HG02759 (cell line): ENCODE results near the gene PEX13.
"Not testable (repeated sequence)": the region's sequence is repeated elsewhere in the genome, so short reads cannot be mapped to it uniquely, and the experiment has no call there.

ENCODE experiments used
- ATAC-seq: cut with Tn5 transposase; IDR thresholded peaks from one replicate; pipeline ENCODE4 v1.9.1; 2021; ENCODE audit warnings: mild to moderate bottlenecking, moderate library complexity; ENCODE audit not compliant: unreplicated experiment

Gene PEX13

DNA sequence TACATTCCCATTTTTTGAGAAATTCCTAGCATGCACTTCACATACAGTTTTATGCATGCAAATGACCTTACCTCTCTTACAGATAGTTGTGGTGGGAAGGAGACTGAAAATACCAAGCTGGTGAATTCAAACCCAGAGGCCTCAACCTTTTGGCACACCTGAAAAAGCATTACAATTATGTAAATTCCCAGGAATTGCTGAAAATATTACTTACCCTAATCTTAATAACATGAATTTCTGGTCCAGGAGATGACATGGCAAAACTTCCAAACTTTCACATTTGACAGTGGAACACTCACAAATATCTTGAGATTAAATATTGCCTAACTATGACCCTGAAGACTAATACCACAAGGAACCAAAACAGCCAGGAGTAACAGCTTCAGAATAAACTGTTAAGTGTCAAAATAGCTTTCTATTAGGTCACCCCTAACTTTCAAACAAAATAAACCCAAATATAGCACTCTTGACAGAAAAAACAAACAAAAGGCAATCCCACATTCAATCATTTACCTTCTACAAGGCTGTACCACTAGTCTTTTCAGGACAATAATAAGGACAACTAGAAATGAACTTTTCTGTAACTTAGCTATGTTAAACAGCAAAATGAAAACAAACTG is 10.9 kb upstream of the PEX13 start:
- no peak for ATAC-seq

DNA sequence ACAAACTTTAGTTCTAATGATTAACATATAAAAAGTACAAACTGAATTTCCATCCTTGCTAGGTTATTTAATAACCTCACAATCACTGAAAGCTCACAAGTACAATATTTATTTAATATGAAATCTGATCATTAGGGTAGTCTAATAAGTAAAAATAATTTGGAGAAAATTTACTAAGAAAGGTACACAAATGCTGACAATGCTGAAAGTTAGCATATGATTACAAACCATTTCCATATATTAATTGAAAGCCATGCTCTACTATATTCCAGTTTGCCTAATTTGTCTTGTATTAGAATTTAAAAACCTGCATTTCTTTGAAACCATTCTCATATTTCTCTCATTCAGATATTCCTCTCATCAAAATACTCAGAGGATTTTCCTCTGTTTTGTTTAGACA is 8.2 kb upstream of the PEX13 start:
- ATAC-seq: no peak

DNA sequence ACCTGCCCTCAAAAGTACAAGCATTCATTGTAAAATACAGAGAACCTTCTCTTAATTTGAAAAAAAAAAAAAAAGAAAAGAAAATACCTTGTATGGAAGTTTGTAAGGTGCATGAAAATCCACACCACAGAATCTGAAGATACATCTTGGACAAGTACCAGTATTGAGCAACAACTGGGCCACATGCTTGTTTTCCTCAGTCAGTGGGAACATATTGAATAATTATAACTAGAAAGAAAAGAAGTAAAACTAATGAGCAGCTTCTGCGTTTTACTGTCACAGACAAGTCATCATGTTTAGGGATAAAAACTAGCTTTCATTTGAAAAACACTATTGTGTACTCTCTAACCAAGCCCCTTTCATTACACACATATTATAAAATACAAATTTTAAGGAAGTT is 5.8 kb upstream of the PEX13 start:
- ATAC-seq: no peak

DNA sequence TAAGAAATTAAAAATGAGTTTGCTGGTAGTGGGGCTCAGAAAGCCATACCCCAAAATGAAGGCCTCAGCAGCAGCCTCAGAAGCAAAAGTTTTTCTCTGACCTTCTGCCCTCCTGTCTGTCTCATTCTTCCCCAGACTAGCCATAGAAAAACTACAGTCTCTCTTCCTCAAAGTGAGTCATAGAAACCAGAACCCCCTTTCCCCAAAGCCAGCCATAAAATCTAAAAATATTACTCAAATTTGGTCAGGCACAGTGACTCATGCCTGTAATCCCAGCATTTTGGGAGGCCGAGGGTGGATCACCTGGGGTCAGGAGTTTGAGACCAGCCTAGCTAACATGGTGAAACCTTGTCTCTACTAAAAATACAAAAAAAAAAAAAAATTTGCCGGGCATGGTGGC is 5.2 kb upstream of the PEX13 start:
- not testable (repeated sequence) for ATAC-seq

DNA sequence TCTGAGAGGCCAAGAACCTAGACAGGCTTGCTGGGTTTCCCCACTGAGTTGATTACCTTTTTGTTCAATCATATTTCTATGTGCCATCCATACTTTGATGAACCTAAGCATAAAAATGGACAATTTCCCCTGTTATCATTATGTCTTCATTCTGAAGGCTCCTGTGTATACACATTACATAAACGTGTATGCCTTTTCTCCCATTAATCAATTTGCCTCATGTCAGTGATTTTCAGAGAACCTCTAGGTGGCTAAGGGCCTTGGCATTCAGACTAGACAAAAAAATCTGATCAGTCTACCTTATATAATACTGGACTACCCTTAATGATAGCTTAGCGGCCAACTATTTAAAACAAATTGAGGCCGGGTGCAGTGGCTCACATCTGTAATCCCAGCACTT is 4.1 kb upstream of the PEX13 start:
- ATAC-seq: no peak

DNA sequence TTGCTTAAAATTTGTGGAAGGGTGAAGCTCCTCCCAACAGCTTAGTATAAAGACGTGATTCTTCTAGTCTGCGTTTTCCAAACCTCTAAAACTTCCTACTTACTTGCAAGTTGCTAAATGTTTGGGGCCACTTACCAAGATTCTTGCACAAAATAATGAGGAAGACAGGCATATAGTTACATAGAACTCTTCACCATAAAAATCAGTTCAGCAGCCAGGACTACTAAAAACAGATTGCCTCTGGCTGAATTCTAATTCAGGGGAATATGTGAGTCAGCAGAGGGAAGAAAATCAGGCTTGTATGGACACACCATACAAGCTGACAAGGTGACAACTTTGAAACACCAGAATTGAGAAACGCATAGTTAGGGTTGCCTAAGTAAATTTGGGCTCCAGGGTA is 2.8 kb upstream of the PEX13 start:
- ATAC-seq: no peak

DNA sequence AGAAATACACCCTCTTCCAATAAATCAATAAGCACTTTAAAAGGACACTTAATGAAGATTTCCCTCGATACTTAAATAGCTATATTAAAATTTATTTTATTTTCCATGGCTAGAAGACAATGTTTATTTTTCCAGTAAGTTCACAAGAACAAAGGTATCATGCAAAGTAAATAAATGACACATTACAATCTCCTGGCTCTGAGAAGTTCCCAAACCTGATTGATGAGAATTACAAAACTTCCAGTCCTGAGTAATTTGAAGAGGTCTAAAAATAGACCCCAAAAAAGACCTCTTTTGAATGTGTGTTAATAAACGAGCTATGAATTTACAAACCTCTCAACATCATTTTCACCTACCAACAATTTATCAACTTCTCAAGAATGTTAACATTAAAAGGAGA is 1.5 kb upstream of the PEX13 start:
- no peak for ATAC-seq

DNA sequence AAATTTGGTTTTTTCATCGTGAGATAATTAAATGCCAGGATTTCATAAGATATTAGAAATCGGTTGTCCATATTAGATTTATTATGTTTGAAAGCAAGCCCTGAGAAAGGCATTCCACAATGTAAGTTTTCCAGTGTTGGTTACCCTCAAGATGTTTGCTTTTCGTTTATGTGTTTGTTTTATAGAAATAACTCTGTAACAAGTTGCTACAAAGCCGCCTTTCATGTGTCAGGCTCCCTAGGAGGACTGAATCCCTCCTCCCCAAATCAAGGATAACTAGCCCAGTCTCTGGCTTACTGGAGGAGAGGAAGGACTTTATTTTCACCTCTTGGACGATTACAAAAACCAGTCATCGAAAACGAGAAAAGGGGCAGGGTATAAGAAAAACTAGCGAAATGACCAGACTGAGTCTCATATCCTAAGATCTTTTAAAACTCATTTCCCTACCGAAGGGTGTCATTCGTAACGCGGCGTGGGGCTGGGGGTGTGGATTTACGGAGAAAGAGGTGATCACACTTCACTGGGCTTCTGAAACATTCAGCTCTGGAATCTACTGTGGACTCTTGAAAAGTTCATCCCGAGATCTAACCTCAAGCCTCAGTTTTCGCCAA is 1.0 kb upstream of the PEX13 start:
- ATAC-seq: no peak

DNA sequence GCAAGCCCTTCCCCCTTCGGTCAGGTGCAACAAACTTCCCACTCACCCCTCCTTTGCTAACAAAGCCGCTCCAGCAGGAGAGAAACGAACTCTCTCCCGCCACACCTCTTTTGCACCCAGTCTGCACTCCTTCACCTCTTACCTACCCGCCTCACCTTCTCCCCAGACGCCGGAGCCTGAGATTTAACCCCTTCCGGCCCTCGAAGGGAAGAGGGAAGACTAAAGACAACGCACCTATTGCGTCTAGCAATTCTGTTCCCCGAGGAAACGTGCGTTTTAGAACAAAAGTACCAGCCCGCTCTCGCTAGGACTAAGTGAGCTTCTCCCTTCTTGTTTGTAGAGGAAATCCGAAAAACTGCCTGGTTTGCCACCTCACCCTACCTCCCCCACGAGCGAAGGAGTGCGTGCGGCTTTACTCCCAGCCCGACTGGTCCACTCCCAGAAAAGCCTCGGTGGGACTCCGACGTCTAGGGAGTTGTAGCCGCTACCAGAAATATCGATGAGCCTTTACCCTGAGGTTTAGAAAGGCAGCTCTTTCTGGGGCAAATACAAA is 441 bp upstream of the PEX13 start:
- ATAC-seq: peak; percentile 65

DNA sequence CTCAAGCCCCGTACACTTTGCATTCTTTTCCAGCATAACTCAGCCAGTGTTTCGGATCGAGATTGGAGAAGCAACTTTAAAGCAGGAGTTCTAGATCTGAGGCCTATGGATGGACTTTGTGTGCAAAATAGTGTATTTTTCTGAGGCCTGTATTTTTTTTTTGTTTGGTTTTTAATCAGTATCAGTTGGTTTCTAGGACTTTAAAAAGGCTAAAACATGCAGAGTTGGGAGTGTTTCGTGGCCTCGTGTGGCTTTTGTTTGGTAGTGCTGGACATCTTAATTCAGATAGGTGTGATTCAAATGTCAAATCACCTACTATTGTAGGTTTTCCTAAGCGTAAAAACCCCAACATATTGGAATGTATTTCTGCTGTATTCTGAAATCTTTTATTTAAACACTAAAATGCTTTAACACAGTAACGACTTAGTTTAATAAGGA is 817 bp downstream of the PEX13 start:
- ATAC-seq: no peak

DNA sequence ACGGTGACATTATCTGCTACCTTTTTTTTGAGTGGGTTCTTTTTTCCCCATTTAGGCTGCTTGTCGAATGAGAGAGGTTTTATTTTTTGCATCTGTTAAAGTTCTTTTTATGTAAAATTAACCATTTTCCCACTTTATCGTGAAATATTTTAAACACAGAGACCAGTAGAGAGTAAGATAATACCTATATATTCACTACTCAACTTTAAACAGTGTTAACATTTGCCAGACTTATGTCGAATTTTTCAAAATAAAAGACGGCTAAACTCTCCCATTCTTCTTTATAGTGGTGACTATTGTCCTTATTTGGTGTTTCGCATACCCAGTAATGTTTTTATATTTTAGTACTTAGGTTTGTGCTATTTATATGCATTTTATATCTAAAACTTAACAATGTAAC is 1.3 kb downstream of the PEX13 start:
- ATAC-seq: no peak

DNA sequence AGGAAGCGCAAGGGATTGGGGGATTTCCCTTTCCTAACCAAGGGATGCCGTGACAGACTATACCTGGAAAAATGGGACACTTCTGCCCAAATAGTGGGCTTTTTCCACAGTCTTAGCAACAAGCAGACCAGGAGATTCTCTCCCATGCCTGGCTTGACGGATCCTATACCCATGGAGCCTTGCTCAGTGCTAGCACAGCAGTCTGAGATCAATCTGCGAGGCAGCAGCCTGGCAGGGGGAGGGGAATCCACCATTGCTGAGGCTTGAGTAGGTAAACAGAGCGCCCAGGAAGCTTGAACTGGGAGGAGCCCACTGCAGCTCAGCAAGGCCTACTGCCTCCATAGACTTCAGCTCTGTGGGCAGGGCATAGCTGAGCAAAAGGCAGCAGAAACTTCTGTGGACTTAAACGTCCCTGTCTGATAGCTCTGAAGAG is 3.7 kb downstream of the PEX13 start:
- no peak for ATAC-seq

DNA sequence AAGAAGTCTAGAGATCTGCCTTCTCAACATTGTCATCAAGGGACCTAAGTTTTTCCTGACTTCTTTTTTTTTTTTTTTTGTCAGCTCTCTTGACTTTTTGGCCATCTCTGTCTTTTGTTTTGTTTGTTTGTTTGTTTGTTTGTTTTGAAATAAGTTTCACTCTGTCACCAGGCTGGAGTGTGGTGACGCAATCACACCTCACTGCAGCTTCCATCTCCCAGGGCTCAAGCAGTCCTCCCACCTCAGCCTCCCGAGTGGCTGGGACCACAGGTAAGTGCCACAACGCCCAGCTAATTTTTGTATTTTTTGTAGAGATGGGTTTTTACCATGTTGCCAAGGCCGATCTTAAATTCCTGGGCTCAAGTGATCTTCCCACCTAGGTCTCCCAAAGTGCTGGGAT is 6.2 kb downstream of the PEX13 start:
- no peak for ATAC-seq

DNA sequence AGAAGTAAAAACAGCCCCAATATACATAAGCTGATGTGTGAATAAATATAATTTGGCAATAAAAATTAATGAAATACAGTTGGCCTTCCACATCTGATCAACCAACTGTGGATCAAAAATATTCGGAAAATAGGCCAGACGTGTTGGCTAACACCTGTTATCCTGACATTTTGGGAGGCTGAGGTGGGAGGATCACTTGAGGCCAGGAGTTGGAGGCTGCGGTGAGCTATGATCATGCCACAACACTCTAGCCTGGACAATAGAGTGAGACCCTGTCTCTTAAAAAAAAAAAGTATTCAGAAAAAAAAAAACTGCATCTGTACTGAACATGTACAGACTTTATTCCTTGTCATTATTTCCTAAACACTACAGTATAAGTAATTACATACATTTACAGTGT is 12.0 kb downstream of the PEX13 start:
- ATAC-seq: no peak

DNA sequence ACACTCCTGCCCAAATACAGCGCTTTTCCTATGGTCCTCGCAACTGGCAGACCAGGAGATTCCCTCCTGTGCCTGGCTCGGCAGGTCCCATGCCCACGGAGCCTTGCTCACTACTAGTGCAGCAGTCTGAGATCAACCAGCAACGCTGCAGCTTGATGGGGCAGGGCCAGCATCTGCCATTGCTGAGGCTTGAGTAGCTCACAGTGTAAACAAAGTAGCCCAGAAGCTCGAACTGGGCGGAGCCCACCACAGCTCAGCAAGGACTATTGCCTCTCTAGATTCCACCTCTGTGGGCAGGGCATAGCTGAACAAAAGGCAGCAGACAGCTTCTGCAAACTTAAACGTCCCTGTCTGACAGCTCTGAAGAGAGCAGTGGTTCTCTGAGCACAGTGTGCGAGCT is 17.1 kb downstream of the PEX13 start:
- ATAC-seq: not testable (repeated sequence)

DNA sequence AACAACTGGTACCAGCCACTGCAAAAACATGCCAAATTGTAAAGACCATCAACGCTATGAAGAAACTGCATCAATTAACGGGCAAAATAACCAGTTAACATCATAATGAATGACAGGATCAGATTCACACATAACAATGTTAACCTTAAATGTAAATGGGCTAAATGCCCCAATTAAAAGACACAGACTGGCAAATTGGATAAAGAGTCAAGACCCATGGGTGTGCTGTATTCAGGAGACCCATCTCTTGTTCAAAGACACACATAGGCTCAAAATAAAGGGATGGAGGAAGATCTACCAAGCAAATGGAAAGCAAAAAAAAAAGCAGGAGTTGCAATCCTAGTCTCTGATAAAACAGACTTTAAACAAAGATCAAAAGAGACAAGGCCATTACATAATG is 19.1 kb downstream of the PEX13 start:
- not testable (repeated sequence) for ATAC-seq

DNA sequence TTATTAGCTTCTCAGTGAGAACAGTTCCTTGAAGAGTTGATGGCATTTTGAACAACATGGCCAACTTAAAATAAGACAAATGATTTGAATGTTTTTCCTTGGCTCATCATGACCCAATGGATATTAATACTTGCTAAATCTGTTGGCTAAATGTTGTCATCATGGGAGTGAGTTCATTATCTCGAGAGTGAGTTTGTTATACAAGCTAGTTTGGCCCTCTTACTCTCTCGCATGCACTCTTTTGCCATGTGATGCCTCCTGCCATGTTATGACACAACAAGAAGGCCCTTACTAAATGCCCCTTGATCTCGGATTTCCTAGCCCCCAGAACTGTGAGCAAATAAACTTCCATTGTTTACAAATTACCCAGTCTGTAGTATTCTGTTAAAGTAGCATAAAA is 25.3 kb downstream of the PEX13 start:
- ATAC-seq: no peak

DNA sequence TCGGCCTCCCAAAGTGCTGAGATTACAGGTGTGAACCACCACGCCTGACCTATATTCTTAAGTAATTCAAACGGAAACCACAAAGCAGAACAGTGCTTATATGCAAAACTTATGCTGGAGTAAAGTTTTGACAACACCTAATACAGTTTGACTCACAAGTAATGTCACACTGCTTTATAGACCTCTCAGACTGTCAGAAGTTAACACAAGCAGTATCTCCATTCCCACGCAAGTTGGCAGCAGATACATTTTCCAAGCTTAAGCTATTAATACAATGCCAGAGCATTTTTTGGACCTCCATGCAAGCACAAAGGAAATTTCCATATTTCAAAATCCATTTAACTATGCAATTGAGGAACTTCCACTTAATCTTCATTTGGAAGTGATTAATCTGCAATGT is 27.1 kb downstream of the PEX13 start:
- peak; percentile 47 for ATAC-seq

DNA sequence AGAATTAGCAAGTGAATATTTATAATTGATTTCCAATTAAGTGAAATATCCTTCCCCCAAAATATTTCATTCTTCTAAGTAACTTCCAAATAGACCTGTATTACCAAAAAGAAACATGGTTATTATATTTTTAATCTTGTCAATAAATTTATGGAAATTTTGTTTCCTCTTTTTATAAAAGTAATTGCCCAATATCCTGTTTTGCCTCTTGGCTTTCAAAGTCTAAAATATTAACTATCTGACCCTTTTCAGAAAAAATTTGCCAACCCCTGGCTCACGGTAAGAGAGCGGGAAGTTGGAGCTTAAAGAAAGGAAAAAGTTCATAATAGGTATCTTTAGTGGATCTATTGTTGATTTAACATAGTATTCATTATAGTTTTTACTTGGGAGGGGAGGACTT is 27.7 kb downstream of the PEX13 start:
- no peak for ATAC-seq

DNA sequence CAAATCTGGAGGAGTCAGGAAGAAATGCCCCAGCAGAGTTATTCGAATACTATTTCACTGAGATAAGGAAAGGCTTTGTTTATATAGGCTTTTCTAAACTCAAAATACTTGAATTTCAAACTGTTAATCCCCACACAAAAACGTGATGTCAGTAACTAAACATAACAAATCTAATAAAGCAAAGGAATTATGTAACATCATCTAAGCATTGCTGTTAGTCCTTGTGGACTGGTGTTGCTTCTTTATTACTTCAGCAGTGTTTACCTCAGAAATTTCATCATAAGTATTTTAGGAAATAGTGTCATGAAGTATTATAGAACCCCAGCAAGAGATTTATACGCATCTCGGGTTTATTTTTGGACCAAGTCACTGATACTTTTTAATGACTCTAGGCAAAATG is 28.5 kb downstream of the PEX13 start:
- ATAC-seq: no peak

DNA sequence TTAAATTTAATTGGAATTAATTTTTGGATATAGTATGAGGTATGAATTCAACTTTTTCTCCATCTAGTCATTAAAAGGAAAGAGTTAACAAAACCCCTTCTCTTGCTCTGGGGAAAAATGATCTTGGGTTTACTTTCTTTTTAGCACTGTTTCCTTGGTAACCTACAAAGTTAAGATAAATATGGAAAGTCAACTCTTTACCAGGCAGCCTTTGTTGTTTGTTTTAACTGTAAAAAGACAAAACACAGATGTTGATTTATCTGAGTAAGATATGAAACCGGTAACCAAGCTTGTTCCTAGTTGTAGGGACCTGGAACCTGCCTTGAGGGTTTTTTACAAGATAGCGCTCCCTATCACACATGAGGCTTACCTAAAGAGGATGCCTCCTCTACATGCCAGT is 38.0 kb downstream of the PEX13 start:
- no peak for ATAC-seq

DNA sequence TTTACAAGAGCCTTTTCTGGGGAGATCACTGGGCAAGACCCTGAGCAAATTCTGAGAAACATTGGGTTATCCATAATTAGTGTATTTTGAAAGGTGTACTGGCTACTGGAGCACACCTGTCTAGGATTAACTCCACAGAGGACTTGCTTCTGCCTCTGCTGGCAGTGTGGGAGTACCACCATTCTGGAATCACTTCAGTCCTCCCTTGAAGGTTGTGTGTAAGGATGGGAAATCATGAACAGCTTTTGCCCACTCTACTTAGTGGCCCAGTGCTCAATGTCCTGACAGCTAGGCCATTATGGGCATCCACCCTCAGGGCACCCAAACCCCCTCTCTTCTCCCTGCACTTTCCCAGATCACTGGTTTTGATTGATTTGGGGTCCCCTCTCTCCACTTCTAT is 40.0 kb downstream of the PEX13 start:
- ATAC-seq: no peak

DNA sequence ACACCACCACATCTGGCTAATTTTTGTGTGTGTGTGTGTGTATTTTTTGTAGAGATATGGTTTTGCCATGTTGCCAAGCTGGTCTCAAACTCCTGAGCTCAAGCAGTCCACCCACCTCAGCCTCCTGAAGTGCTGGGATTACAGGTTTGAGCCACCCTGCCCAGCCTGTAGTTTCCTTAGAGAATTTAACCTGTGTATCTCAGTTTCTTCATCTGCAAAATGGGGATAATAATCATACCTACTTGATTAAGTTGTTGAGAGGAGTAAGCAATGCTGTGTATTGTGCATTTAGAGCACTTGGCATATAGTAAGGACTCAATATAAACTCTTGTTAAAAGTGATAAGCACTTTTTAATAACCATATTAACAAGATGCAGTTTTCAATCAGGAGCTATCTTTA is 41.9 kb downstream of the PEX13 start:
- ATAC-seq: no peak
